HepG2 (cell line): ENCODE measurements around the gene CHN2. TPM values are rescaled to one million over a fixed set of nuclear protein-coding genes. Genes with fewer than 3 reads are reported as not detected.
A peak's percentile ranks its signal among the peaks of the same experiment; 100 is the strongest.

Source experiments
- GRHL1 ChIP-seq: sonication (generic); formaldehyde crosslinking; conservative IDR thresholded peaks from 2 replicates; pipeline ENCODE4 v1.8.0; 2022; ENCODE audit warnings: missing genetic modification reagents
- HCFC1 ChIP-seq: fragments of 150-350 bp; IDR thresholded peaks from 2 replicates; pipeline ENCODE4 v1.6.1; 2014; ENCODE audit warnings: low read depth, low read length
- PHF5A ChIP-seq: IDR thresholded peaks from one replicate; pipeline ENCODE4 v1.6.1; 2018; ENCODE audit warnings: low read depth, missing genetic modification reagents; ENCODE audit not compliant: unreplicated experiment
- POLR2AphosphoS5 ChIP-seq: IDR thresholded peaks from 2 replicates; pipeline ENCODE4 v1.6.1; 2012; ENCODE audit warnings: low read depth, low read length
- RARA ChIP-seq: IDR thresholded peaks from 2 replicates; pipeline ENCODE4 v1.6.1; 2016; ENCODE audit warnings: missing genetic modification reagents, missing compliant biosample characterization
- RORA ChIP-seq: sonication (generic); formaldehyde crosslinking; IDR thresholded peaks from 2 replicates; pipeline ENCODE4 v1.5.0; 2020; ENCODE audit warnings: mild to moderate bottlenecking, missing genetic modification reagents, moderate library complexity
- SIX1 ChIP-seq: sonication (generic); formaldehyde crosslinking; IDR thresholded peaks from 2 replicates; pipeline ENCODE4 v1.4.0; 2020; ENCODE audit warnings: missing genetic modification reagents, borderline replicate concordance
- SP4 ChIP-seq: sonication (generic); formaldehyde crosslinking; IDR thresholded peaks from 2 replicates; pipeline ENCODE4 v1.8.1; 2023; ENCODE audit warnings: mild to moderate bottlenecking, missing genetic modification reagents
- ZBTB1 ChIP-seq: sonication (generic); formaldehyde crosslinking; IDR thresholded peaks from 2 replicates; pipeline ENCODE4 v1.4.0; 2020; ENCODE audit warnings: missing genetic modification reagents, borderline replicate concordance
- ZBTB37 ChIP-seq: sonication (generic); formaldehyde crosslinking; IDR thresholded peaks from 2 replicates; pipeline ENCODE4 v1.4.0; 2020; ENCODE audit warnings: mild to moderate bottlenecking, missing genetic modification reagents
- ZMYM3 ChIP-seq: sonication (generic); formaldehyde crosslinking; IDR thresholded peaks from 2 replicates; pipeline ENCODE4 v1.5.1; 2020; ENCODE audit warnings: mild to moderate bottlenecking, missing genetic modification reagents
- ZNF225 ChIP-seq: sonication (generic); formaldehyde crosslinking; IDR thresholded peaks from 2 replicates; pipeline ENCODE4 v1.4.0; 2020; ENCODE audit warnings: mild to moderate bottlenecking, missing genetic modification reagents
- ZNF329 ChIP-seq: sonication (generic); formaldehyde crosslinking; IDR thresholded peaks from 2 replicates; pipeline ENCODE4 v1.9.0; 2021; ENCODE audit warnings: low read depth, mild to moderate bottlenecking, missing genetic modification reagents
- ZNF430 ChIP-seq: sonication (generic); formaldehyde crosslinking; IDR thresholded peaks from 2 replicates; pipeline ENCODE4 v1.9.0; 2021; ENCODE audit warnings: mild to moderate bottlenecking, missing genetic modification reagents
- ZNF691 ChIP-seq: sonication (generic); formaldehyde crosslinking; IDR thresholded peaks from 2 replicates; pipeline ENCODE4 v1.4.0; 2020; ENCODE audit warnings: missing genetic modification reagents, low read depth, mild to moderate bottlenecking, borderline replicate concordance
- ZNF775 ChIP-seq: sonication (generic); formaldehyde crosslinking; IDR thresholded peaks from 2 replicates; pipeline ENCODE4 v1.4.0; 2020; ENCODE audit warnings: missing genetic modification reagents, mild to moderate bottlenecking, moderate library complexity, borderline replicate concordance
- polyA plus RNA-seq, 8 experiments: library from polyadenylated mRNA; depleted of rRNA in 3 of 8; stranded (reverse) in 7 of 8; unstranded in 1 of 8; fragments of >200 nt; fragmentation: Illumina TruSeq in 4 of 8; extraction: Trizol in 4 of 8; gene quantifications; 2 replicates each; pipeline versions ENCODE4 v1.2.1 to v1.2.3, GENCODE V29; 2011 to 2016; ENCODE audit warnings: low read depth in 4 of 8, missing spikeins in 1 of 8, mixed read lengths in 1 of 8; ENCODE audit not compliant: insufficient read depth in 1 of 8
- total RNA-seq, 5 experiments: library from RNA; depleted of rRNA; stranded (reverse); fragments of >200 nt; fragmentation: Illumina TruSeq; extraction: Trizol; gene quantifications; 2 replicates each; pipeline ENCODE4 v1.2.3, GENCODE V29; 2016; ENCODE audit warnings: low read depth in 1 of 5
- TF ChIP-seq, protein P1 (sequence below): sonication (generic); formaldehyde crosslinking; IDR thresholded peaks from 2 replicates; pipeline ENCODE4 v1.9.0; 2021; ENCODE audit warnings: missing genetic modification reagents, mild to moderate bottlenecking, borderline replicate concordance
- TF ChIP-seq, protein P2 (sequence below): sonication (generic); formaldehyde crosslinking; IDR thresholded peaks from 2 replicates; pipeline ENCODE4 v1.5.0; 2020; ENCODE audit warnings: missing genetic modification reagents, mild to moderate bottlenecking, borderline replicate concordance

Gene CHN2
- total and polyA plus RNA-seq, 2 of the 13 experiments (the other 11 are each of a cell fraction or from before 2014, with no cell fraction given): 23.5 to 30.5 TPM

DNA sequence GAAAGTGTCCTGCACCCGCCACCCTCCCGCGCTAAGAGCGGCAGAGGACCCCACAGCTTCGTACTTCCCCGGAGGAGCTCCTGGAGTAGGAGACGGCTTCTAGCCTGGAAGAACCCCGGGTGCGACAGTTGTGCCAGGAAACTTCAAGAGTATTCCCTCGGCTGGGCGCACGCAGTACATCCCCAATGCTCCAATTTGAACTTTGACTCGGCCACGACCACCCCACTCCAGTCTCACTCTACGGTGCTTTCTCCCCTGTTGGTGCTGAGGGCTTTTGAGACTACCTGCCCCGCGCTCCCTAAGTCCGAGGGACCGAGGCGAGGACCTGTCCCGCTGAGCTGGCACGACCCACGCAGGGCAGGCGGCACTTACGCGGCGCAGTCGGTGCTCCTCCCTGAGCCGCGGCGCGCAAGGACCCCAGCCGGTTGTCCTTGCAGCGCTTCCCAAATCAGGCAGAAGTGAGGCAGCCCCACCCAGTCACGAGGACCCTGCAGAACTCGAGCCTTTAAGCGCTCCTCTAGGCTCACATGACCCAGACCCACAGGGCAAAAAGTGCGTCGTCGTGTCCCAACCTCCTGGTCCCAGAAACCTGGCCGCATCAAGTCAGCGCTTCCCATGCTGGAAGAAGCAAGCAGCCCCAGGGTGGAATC is 48.4 kb upstream of the CHN2 start, which contains the start of gene CPVL (continued):
- no peak for TF ChIP-seq RORA (CRISPR knock-in tag)
- TF ChIP-seq ZNF225 (CRISPR knock-in tag): 0 out of 2 replicates have a peak, but pooled peaks have one; percentile 62
- TF ChIP-seq GRHL1: no peak
- no peak for TF ChIP-seq RARA (CRISPR knock-in tag)
- TF ChIP-seq HCFC1: no peak
- no peak for TF ChIP-seq ZMYM3 (CRISPR knock-in tag)
- TF ChIP-seq, protein P1, sequence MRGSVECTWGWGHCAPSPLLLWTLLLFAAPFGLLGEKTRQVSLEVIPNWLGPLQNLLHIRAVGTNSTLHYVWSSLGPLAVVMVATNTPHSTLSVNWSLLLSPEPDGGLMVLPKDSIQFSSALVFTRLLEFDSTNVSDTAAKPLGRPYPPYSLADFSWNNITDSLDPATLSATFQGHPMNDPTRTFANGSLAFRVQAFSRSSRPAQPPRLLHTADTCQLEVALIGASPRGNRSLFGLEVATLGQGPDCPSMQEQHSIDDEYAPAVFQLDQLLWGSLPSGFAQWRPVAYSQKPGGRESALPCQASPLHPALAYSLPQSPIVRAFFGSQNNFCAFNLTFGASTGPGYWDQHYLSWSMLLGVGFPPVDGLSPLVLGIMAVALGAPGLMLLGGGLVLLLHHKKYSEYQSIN (CRISPR knock-in tag): no peak
- peak; percentile 47; the same call in 1 of the 2 replicates for TF ChIP-seq ZNF691 (CRISPR knock-in tag)
- no peak for TF ChIP-seq ZBTB1 (CRISPR knock-in tag)
- TF ChIP-seq POLR2AphosphoS5: peak; percentile 65; the same call in 1 of the 2 replicates
- 0 out of 2 replicates have a peak, but pooled peaks have one; percentile 26 for TF ChIP-seq SP4
- no peak for TF ChIP-seq SIX1 (CRISPR knock-in tag)
- TF ChIP-seq ZBTB37 (CRISPR knock-in tag): no peak
- no peak for TF ChIP-seq ZNF329 (CRISPR knock-in tag)
- TF ChIP-seq PHF5A: no peak
- no peak for TF ChIP-seq ZNF430 (CRISPR knock-in tag)
- no peak for TF ChIP-seq ZNF775 (CRISPR knock-in tag)
- TF ChIP-seq, protein P2, sequence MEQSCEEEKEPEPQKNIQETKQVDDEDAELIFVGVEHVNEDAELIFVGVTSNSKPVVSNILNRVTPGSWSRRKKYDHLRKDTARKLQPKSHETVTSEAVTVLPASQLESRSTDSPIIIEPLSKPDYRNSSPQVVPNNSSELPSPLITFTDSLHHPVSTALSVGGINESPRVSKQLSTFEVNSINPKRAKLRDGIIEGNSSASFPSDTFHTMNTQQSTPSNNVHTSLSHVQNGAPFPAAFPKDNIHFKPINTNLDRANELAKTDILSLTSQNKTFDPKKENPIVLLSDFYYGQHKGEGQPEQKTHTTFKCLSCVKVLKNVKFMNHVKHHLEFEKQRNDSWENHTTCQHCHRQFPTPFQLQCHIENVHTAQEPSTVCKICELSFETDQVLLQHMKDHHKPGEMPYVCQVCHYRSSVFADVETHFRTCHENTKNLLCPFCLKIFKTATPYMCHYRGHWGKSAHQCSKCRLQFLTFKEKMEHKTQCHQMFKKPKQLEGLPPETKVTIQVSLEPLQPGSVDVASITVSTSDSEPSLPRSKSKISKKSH (CRISPR knock-in tag): peak; percentile 73; the same call in 1 of the 2 replicates
